ACC112 (cell line): Measurements from ENCODE around the gene ITGA2B.

Experiments used
- H2AFZ ChIP-seq: fragments of 200-600 bp; sonication (generic); one replicate; pipeline ENCODE4 v1.6.0; 2017; ENCODE audit warnings: antibody characterized with exemption, low read length; ENCODE audit not compliant: unreplicated experiment
- H3K27ac ChIP-seq: fragments of 200-600 bp; sonication (generic); 2 replicates; pipeline ENCODE4 v1.5.1; 2014; ENCODE audit warnings: low read depth, mild to moderate bottlenecking, antibody characterized with exemption, low read length, moderate library complexity
- H3K27me3 ChIP-seq: fragments of 200-600 bp; sonication (generic); 2 replicates; pipeline ENCODE4 v1.6.1; 2014; ENCODE audit warnings: mild to moderate bottlenecking, antibody characterized with exemption, low read length, moderate library complexity, mixed read lengths; ENCODE audit not compliant: insufficient read depth
- H3K36me3 ChIP-seq: fragments of 200-600 bp; sonication (generic); 2 replicates; pipeline ENCODE4 v1.6.1; 2016; ENCODE audit warnings: mild to moderate bottlenecking, antibody characterized with exemption, low read length, moderate library complexity, mixed read lengths; ENCODE audit not compliant: insufficient read depth
- H3K4me1 ChIP-seq: fragments of 200-600 bp; sonication (generic); one replicate; pipeline ENCODE4 v1.6.1; 2016; ENCODE audit warnings: low read length, mixed read lengths; ENCODE audit not compliant: insufficient read depth, unreplicated experiment, control insufficient read depth
- H3K4me3 ChIP-seq: fragments of 200-600 bp; sonication (generic); 2 replicates; pipeline ENCODE4 v1.5.1; 2014; ENCODE audit warnings: mild to moderate bottlenecking, low read depth, low read length
- H3K79me2 ChIP-seq: fragments of 200-600 bp; sonication (generic); one replicate; pipeline ENCODE4 v1.6.0; 2016; ENCODE audit warnings: low read length; ENCODE audit not compliant: control insufficient read depth, unreplicated experiment, insufficient read depth

ITGA2B gene

DNA sequence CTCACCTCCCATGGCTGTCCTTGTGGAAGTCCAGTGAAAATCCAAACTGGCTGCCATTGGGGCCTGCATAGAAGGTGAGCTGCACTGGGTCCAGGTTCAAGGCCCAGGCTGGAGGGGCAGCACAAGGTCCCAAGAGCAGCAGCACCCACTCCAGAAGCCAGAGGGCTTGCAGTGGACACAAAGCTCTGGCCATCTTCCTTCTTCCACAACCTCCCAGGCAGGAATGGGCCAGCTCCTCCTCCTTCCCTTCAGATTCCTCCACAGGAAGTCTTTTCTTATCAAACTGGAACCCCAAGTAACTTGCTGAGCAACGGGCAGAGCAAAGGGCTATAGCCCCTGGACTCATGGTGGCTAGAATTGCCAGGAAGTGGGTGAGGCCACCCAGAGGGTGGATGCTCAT lies at the start of gene ITGA2B:
Gene ITGA2B, minus strand, starts transcription at position 369 of the 400 bp plus-strand sequence. Its CDS starts 176 bp downstream, at position 193.
- H2AFZ ChIP-seq, result no peak within 1 kb of the TSS
- peaks cover 20% of the 10 kb centered on the region for H3K27me3 ChIP-seq
- H3K27ac ChIP-seq, result no peak within 1 kb of the TSS
- no peaks in the 10 kb centered on the region for H3K36me3 ChIP-seq
- H3K4me3 ChIP-seq, result no peak within 1 kb of the TSS
- no peaks in the 10 kb centered on the region for H3K79me2 ChIP-seq
- no peaks in the 10 kb centered on the region for H3K4me1 ChIP-seq

DNA sequence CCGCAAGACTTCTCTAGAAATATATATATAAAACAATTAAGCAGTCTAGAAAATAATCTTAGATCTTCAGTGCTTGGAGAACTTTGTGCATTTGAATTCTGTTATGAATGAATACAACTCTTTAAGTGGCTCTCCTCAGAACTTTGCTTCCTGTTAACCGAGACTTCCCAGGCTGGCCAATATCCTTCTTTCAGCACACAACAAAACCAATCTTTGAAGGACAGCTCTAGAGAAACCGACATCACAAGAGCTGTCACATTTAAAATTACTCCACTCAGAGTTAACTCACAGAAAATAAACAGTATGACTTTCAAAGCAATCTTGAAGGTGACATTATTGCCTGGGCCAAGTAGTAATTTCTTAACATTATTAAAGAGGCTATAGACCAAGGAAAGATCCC lies 49.7 kb upstream of the ITGA2B start:
- no peak overlapping the region for H3K27ac ChIP-seq
- H2AFZ ChIP-seq, result no peak overlapping the region
- H3K4me1 ChIP-seq, result no peaks in the 10 kb centered on the region
- H3K27me3 ChIP-seq, result no peaks in the 10 kb centered on the region
- H3K79me2 ChIP-seq, result peaks cover 27% of the 10 kb centered on the region
- H3K36me3 ChIP-seq, result peaks cover 9% of the 10 kb centered on the region; the same call in 1 of the 2 replicates
- H3K4me3 ChIP-seq, result no peak overlapping the region

DNA sequence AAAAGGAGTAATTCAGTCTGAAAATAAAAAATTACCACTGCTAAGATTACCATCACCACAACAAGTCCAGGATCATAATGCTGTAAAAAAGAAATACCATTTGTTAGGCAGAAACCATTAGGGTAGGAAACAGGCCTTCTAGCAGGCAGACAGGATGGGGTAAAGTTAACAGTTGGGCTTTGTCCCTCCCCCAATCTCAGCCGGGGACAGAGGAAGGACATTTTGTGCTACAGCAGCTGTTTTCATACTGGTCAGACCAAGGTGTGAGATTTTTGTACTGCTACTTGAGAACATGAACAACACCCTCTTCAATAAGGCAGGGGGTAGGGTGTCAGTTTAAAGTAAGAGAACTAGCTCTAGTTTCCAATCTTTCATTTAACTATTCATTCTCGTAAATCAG lies 49.2 kb upstream of the ITGA2B start:
- no peaks in the 10 kb centered on the region for H3K27me3 ChIP-seq
- no peak overlapping the region for H3K4me3 ChIP-seq
- H3K36me3 ChIP-seq, result peaks cover 9% of the 10 kb centered on the region; the same call in 1 of the 2 replicates
- H2AFZ ChIP-seq, result no peak overlapping the region
- H3K27ac ChIP-seq, result no peak overlapping the region
- H3K79me2 ChIP-seq, result peaks cover 24% of the 10 kb centered on the region
- no peaks in the 10 kb centered on the region for H3K4me1 ChIP-seq

DNA sequence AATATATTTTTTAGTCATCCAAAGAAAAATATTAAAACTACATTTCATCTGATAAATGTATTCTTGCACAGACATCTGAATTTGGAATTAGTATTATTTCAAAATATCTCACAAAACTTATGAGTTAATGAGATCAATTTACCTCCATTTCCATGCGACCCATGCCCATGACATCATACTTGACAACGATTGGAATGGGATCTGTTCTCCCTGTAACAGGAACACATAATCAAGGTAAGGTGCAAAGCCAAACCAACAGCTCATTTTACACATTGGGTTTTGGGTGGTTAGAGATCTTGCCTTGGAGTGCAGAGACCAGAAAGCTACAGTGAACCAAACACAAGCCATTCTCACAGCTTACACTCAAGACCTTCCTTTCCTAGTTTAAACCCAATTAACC lies 46.9 kb upstream of the ITGA2B start:
- H3K27ac ChIP-seq, result no peak overlapping the region
- H3K79me2 ChIP-seq, result peaks cover 13% of the 10 kb centered on the region
- no peak overlapping the region for H3K4me3 ChIP-seq
- no peaks in the 10 kb centered on the region for H3K27me3 ChIP-seq
- no peak overlapping the region for H2AFZ ChIP-seq
- peaks cover 17% of the 10 kb centered on the region; the same call in 1 of the 2 replicates for H3K36me3 ChIP-seq
- no peaks in the 10 kb centered on the region for H3K4me1 ChIP-seq

DNA sequence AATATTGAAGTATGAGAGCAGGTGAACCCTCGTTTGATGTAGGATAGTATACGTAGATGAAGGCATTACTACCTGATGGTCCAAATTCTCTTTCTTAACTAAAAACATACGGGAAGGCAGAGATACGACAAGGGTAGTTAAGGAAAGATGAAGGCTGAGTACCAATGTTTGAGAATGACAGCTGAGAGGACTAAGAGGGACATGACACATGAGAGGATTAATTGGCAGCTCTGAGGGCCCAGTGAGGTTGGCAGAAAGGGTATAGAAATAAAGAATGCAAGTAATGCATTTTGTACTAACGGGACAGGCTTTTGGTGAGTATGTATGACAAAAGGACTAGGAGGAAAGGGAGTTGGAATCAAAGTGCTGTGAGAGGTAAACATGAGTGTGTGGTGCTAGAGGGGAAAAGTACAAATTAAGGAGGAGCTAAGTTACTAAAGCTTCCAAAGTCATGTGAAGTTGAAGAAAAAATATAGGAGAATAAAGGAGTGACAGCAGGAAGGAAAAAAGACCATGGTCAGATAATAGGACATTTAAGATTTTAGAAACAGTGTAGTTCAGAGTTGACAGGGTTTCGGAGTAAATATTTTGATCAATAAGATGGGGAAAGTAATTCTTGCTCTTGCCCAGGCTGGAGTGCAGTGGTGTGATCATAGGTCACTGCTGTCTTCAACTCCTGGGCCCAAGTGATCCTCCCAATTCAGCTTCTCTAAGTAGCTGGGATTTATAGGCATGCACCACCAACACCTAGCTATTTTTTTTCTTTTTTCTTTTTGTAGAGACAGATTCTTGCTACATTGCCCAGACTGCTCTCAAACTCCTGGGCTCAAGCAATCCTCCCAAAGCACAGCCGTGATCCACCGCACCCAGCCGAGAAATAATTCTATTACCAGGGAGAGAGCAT lies 43.1 kb upstream of the ITGA2B start:
- Histone ChIP-seq H3K27me3 (no peaks in the 10 kb centered on the region), H3K4me3 (no peak overlapping the region), H3K27ac (no peak overlapping the region), H3K4me1 (no peaks in the 10 kb centered on the region), H3K36me3 (peaks cover 17% of the 10 kb centered on the region; the same call in 1 of the 2 replicates), H2AFZ (no peak overlapping the region), H3K79me2 (no peaks in the 10 kb centered on the region)

DNA sequence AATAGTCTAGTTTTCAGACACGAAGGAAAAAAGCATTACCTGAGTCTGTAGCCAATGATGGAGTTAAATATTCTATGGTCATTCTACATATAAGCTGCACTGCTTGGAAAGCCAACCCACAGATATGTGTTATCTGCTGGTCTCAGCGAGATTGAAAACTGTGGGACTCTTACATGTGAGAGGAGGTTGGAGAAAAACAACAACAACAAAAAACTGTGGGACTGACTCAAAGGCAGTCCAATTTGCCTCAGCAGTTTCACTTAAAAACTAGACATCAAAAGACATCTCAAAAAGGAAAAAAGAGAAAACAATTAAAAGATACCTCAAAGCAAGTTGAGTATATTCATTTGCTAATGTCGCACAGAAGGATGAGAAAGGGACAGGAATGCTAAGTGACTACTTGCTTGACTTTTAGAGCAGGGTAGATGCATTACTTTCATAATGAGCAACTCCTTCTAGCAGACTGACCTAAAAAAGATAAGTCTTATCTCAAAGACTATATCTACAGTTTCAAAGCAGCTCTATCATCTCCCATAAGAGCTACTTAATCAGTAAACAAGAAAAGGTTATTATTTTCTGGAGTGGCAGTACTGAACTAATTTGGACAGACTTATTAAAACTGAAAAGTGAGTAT lies 35.5 kb upstream of the ITGA2B start:
- Histone ChIP-seq H3K36me3 (peaks cover 19% of the 10 kb centered on the region; the same call in 1 of the 2 replicates), H3K4me1 (no peaks in the 10 kb centered on the region)

DNA sequence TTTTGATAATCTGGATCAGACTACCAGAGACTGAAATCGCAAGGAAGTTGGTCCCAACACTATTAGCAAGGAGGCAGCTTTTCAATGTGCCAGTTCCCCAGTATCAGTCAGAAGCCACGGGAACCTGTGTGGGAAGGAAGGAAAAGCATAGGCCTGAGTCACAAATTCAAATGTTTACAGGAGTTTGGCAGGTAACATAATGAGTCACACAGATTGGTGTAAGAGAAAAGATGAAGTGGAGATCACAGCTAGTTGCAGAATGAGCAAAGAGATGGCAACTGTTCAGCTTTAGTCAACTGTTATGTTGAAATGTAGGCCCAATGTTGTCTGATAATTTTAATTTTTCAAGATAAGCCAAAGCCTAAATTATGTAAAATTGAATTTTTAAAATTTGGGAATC lies 28.1 kb upstream of the ITGA2B start:
- Histone ChIP-seq H3K4me3 (no peak overlapping the region), H3K79me2 (no peaks in the 10 kb centered on the region), H3K4me1 (no peaks in the 10 kb centered on the region), H3K27ac (no peak overlapping the region), H3K36me3 (0 out of 2 replicates have a peak, but pooled peaks cover 3% of the 10 kb centered on the region), H2AFZ (no peak overlapping the region), H3K27me3 (no peaks in the 10 kb centered on the region)

More for the DNA sequence above, 35.5 kb upstream of the ITGA2B start:
- H3K4me3 ChIP-seq, result no peak overlapping the region
- H3K27me3 ChIP-seq, result no peaks in the 10 kb centered on the region
- no peak overlapping the region for H3K27ac ChIP-seq
- H3K79me2 ChIP-seq, result no peaks in the 10 kb centered on the region
- H2AFZ ChIP-seq, result no peak overlapping the region

DNA sequence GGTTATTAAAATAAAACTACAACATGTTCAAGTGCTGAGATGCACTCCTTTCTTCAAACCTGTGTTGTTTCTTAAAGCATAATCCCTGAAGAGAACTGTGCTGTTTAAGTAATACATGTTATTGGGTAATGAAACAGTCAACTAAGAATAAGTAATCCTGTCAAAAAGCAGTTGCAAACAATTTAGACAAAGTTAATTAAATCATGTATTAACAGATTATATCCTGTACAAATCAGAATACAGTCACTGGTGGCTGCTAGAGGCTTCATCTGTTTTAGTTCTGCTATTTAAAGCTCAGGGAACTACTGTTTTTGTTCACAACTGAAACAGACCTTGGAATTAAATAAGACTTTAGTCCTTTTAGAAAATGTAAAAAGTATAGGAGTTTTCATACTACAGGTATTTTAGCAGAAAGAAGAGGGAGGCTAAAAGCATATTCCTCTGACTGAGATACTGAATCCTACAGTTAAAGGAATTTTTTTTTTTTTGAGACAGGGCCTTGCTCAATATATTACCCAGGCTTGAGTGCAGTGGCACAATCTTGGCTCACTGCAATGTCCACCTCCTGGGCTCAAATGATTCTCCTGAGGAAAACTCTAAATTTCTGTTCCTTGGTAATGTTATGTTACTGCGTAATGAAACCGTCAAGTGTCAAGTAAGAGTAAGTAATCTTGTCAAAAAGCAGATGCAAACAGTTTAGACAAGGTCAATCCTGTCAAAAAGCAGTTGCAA lies 27.3 kb upstream of the ITGA2B start:
- Histone ChIP-seq H3K27me3 (no peaks in the 10 kb centered on the region), H2AFZ (no peak overlapping the region)

DNA sequence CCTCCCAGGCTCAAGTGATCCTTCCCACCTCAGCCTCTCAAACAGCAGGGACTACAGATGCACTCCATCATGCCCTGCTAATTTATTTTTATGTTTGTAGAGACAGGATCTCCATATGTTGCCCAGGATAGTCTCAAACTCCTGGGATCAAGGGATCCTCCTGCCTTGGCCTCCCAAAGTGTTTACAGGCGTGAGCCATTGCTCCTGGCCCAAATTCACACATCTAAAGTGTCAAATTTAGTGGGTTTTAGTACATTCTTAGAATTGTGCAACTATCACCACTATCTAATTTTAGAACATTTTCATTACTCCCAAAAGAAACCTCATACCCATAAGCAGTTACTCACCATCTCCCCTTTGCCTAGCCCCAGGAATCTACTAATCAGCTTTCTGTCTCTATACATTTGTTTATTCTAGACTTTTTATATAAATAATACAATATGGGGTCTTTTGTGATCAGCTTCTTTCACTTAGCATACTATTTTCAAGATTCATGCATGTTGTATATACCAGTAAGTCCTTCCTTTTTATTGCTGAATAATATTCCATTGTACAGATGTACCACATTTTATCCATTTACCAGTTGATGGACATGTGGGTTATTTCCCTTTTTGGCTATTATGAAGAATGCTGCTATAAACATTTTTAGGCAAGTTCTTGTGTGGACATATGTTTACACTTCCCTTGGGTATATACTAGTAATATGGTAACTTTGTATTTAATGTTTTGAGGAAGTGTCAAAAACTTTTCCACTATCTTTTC lies 25.1 kb upstream of the ITGA2B start:
- no peaks in the 10 kb centered on the region for H3K27me3 ChIP-seq
- no peak overlapping the region for H3K27ac ChIP-seq
- H3K4me3 ChIP-seq, result no peak overlapping the region
- no peaks in the 10 kb centered on the region for H3K79me2 ChIP-seq
- peaks cover 2% of the 10 kb centered on the region; the same call in 1 of the 2 replicates for H3K36me3 ChIP-seq
- no peak overlapping the region for H2AFZ ChIP-seq
- H3K4me1 ChIP-seq, result no peaks in the 10 kb centered on the region

More for the DNA sequence above, 27.3 kb upstream of the ITGA2B start:
- Histone ChIP-seq H3K27ac (no peak overlapping the region), H3K4me3 (no peak overlapping the region), H3K79me2 (no peaks in the 10 kb centered on the region), H3K36me3 (0 out of 2 replicates have a peak, but pooled peaks cover 3% of the 10 kb centered on the region), H3K4me1 (no peaks in the 10 kb centered on the region)
